Esophagus squamous epithelium (tissue), 5 donors: ENCODE measurements around the gene RNF151. TPM values are rescaled to one million over a fixed set of nuclear protein-coding genes. Genes with fewer than 3 reads are reported as not detected.
"Not testable (repeated sequence)": the region's sequence is repeated elsewhere in the genome, so short reads cannot be mapped to it uniquely, and the experiment has no call there.

Experiments
- DNase-seq: peaks from one replicate; lab custom pipeline; 2025; lab: John Stamatoyannopoulos, UW
- H3K27ac ChIP-seq, 4 donors: fragments of 200-600 bp; sonication (generic); one replicate each; pipeline ENCODE4 v1.5.1; 2016 to 2019; ENCODE audit warnings: mild to moderate bottlenecking in 1 of 4
- H3K27me3 ChIP-seq, 4 donors: fragments of 200-600 bp; sonication (generic); 1 replicate in 3 of 4; 2 replicates in 1 of 4; pipeline versions ENCODE4 v1.5.1 to v1.6.0; 2017 to 2021; ENCODE audit warnings: antibody characterized with exemption in 1 of 4
- H3K36me3 ChIP-seq, 3 donors: fragments of 200-600 bp; sonication (generic); one replicate each; pipeline ENCODE4 v1.5.1; 2016 to 2019
- H3K4me1 ChIP-seq, 3 donors: fragments of 200-600 bp; sonication (generic); one replicate each; pipeline ENCODE4 v1.5.1; 2017 to 2019
- H3K4me3 ChIP-seq, 4 donors: fragments of 200-600 bp; sonication (generic); 1 replicate in 3 of 4; 2 replicates in 1 of 4; pipeline ENCODE4 v1.5.1; 2016 to 2019; ENCODE audit warnings: mild to moderate bottlenecking in 2 of 4, moderate library complexity in 1 of 4
- H3K9me3 ChIP-seq, 3 donors: fragments of 200-600 bp; sonication (generic); one replicate each; pipeline ENCODE4 v1.5.1; 2016 to 2019
- CTCF ChIP-seq, 6 experiments: fragments of 450-650 bp in 4 of 6; fragments of 200-600 bp in 2 of 6; sonication (generic) in 2 of 6; IDR thresholded peaks; one replicate each; pipeline ENCODE4 v1.5.1; 2016 to 2019; ENCODE audit warnings: antibody characterized with exemption in 6 of 6, mild to moderate bottlenecking in 4 of 6, moderate library complexity in 4 of 6
- POLR2A ChIP-seq, 4 donors: fragments of 450-650 bp; IDR thresholded peaks; one replicate each; pipeline ENCODE4 v1.6.1; 2017; ENCODE audit warnings: antibody characterized with exemption in 4 of 4, mild to moderate bottlenecking in 4 of 4, moderate library complexity in 3 of 4
- WGBS, 2 donors: methylation state at CpG; one replicate each; pipeline ENCODE4 v1.1.5; 2018; 5-methylcytosine and 5-hydroxymethylcytosine counted together
- intact Hi-C: fragments of 100-400 bp; cut with DNase I; formaldehyde crosslinking; loops from one replicate; pipeline ENCODE4 v1.15.0; 2022
- total RNA-seq, 4 donors: library from RNA; depleted of rRNA; stranded (reverse); fragments of >200 nt; gene quantifications; one replicate each; pipeline ENCODE4 v1.1.0, GENCODE V29; 2016
- donor health status: DM: yes; HTN: yes; CAD: no.

Gene RNF151
- total RNA-seq, 4 donors from 2014 or later = not detected

DNA sequence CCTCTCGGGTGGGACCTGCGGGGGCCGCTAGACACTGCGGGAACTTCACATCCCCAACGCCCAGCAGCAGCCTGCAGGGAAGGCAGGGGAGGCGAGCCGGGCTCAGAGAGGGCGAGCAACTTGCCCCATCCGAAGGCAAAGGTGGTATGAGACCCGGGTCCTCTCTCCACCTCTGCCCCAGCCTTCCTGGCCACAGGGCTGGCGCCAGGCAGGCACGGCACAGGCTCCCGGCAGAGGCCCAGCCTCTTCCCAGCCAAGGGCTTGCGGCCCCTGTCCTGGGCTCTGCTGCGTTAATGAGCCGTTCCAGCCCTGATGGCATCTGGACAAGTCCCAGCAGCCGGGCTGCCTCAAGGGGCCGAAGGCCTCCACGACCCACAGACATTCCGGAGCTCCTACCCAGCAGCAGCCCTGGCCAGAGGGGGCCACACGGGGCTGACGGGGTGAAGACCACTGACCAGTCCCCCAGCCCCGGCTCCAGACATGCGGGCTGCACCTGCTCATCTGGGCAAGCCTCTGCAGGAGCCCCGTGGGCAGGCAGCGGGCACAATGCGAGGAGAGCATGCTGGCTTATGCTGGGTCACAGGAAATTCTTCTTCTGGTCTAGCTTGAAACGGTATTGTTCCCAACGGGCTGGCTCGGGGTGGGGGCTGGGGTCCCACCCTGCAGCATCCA lies 47.2 kb upstream of the RNF151 start:
- Histone ChIP-seq H3K27me3 (peaks cover 11 to 98% (median 17%) of the 10 kb centered on the region in 4 donors), H3K4me1 (peaks cover 34 to 77% (median 35%) of the 10 kb centered on the region in 3 donors), H3K9me3 (no peaks in the 10 kb centered on the region), H3K4me3 (no peak overlapping the region), H3K27ac (no peak overlapping the region), H3K36me3 (no peaks in the 10 kb centered on the region)
- 0 to 38% methylated on average over 1 to 5 of the region's 30 CpGs for WGBS, 2 donors
- no peak for TF ChIP-seq CTCF (IDR thresholded peaks at IDR 0.05)
- no peak for TF ChIP-seq POLR2A (IDR thresholded peaks at IDR 0.05)
- DNase-seq = no peak
- intact Hi-C loops = no loop called here

- not testable (repeated sequence) for DNase-seq
- intact Hi-C loops = loop anchor here (5.0 kb wide), 1 partner anchor 58 kb away; no protein-coding TSS in a partner anchor
- H3K27me3 ChIP-seq = peaks cover 11 to 98% (median 17%) of the 10 kb centered on the region in 4 donors
Measured at GRCh38 chr16:1920122-1920521, 46.5 kb upstream of the RNF151 start.

GRCh38 chr16:1920727-1921171 lies 45.9 kb upstream of the RNF151 start:
- Histone ChIP-seq H3K27ac (no peak overlapping the region), H3K36me3 (no peaks in the 10 kb centered on the region), H3K27me3 (peaks cover 11 to 94% (median 17%) of the 10 kb centered on the region in 4 donors), H3K4me1 (peaks cover 32 to 66% (median 34%) of the 10 kb centered on the region in 3 donors), H3K4me3 (no peak overlapping the region), H3K9me3 (no peaks in the 10 kb centered on the region)
- WGBS, 2 donors = 14 to 23% methylated on average over 8 to 15 of the region's 15 CpGs
- TF ChIP-seq POLR2A (IDR thresholded peaks at IDR 0.05) (no peak), CTCF (IDR thresholded peaks at IDR 0.05) (no peak)
- intact Hi-C loops = loop anchor here (5.0 kb wide), 1 partner anchor 58 kb away; no protein-coding TSS in a partner anchor
- DNase-seq = no peak

More at GRCh38 chr16:1920122-1920521, 46.5 kb upstream of the RNF151 start:
- H3K9me3 ChIP-seq, H3K4me3 ChIP-seq, H3K36me3 ChIP-seq, H3K27ac ChIP-seq: not testable (repeated sequence)
- 45 to 68% methylated on average over 7 to 15 of the region's 21 CpGs for WGBS, 2 donors
- peaks cover 34 to 72% (median 35%) of the 10 kb centered on the region in 3 donors for H3K4me1 ChIP-seq

GRCh38 chr16:1922357-1922756 lies 44.3 kb upstream of the RNF151 start:
- Histone ChIP-seq H3K9me3 (no peaks in the 10 kb centered on the region), H3K27ac (no peak overlapping the region), H3K27me3 (peaks cover 11 to 83% (median 16%) of the 10 kb centered on the region in 4 donors), H3K4me3 (no peak overlapping the region), H3K36me3 (no peaks in the 10 kb centered on the region), H3K4me1 (peaks cover 18 to 50% (median 24%) of the 10 kb centered on the region in 3 donors)
- no peak for DNase-seq
- TF ChIP-seq CTCF (IDR thresholded peaks at IDR 0.05) (no peak), POLR2A (IDR thresholded peaks at IDR 0.05) (no peak)
- WGBS, 2 donors = 63 to 76% methylated on average over 8 of the region's 8 CpGs
- intact Hi-C loops = loop anchor here (5.0 kb wide), 1 partner anchor 60 kb away; no protein-coding TSS in a partner anchor

DNA sequence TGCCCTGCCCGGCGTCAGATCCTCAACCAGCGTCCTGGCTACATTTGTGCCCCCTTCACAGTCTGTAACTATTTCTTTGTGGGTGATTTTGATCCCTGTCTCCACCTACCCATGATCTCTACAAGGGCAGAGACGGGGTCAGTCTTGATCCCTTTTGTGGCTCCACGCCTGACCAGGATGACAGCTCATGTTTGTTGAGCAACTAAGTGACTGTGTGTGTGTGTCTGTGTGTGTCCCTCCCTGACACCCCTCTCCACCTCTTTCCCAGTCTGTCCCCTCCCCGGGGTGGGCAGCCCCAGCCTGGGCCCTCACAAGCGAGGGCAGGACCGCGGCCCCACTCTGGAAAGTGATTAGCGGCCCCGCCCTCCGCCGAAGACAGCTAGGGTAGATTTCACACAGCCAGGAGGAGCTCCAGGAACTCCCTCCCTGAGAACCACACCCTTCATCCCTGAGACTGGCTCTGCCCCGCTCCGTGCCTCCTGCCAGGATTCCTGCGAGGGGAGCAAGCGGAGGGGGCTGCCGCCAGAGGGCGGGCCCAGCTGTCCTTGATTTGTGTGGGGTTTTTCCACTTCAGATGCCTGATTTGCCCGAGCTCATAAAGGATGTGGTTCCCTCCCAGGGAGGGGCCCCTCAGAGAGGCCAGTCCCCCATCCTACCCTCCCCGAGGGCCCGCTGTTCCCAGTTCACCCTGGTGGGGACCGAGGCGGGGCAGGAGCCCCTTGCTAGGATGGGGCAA lies 43.2 kb upstream of the RNF151 start:
- H3K36me3 ChIP-seq = no peaks in the 10 kb centered on the region
- H3K27ac ChIP-seq = peak overlapping the region in 3 of 4 donors; percentile 2 to 47 (median 30)
- no peak for DNase-seq
- TF ChIP-seq POLR2A (IDR thresholded peaks at IDR 0.05) (no peak), CTCF (IDR thresholded peaks at IDR 0.05) (peak in 4 of 6 experiments; percentile 26 to 39 (median 30))
- H3K4me3 ChIP-seq = no peak overlapping the region
- peaks cover 13 to 43% (median 17%) of the 10 kb centered on the region in 3 donors for H3K4me1 ChIP-seq
- WGBS, 2 donors = 57 to 58% methylated on average over 3 to 5 of the region's 24 CpGs
- H3K9me3 ChIP-seq = no peaks in the 10 kb centered on the region
- intact Hi-C loops = loop anchor here (5.0 kb wide), 1 partner anchor 61 kb away; no protein-coding TSS in a partner anchor
- H3K27me3 ChIP-seq = peaks cover 11 to 72% (median 14%) of the 10 kb centered on the region in 4 donors
